NK-92 (cell line): ENCODE data around the gene TBL1X.
"Not testable (repeated sequence)": the region's sequence is repeated elsewhere in the genome, so short reads cannot be mapped to it uniquely, and the experiment has no call there.

ENCODE experiments used
- DNase-seq: peaks from one replicate; lab custom pipeline; 2025; ENCODE audit not compliant: unreplicated experiment; lab: John Stamatoyannopoulos, UW

Gene TBL1X

DNA sequence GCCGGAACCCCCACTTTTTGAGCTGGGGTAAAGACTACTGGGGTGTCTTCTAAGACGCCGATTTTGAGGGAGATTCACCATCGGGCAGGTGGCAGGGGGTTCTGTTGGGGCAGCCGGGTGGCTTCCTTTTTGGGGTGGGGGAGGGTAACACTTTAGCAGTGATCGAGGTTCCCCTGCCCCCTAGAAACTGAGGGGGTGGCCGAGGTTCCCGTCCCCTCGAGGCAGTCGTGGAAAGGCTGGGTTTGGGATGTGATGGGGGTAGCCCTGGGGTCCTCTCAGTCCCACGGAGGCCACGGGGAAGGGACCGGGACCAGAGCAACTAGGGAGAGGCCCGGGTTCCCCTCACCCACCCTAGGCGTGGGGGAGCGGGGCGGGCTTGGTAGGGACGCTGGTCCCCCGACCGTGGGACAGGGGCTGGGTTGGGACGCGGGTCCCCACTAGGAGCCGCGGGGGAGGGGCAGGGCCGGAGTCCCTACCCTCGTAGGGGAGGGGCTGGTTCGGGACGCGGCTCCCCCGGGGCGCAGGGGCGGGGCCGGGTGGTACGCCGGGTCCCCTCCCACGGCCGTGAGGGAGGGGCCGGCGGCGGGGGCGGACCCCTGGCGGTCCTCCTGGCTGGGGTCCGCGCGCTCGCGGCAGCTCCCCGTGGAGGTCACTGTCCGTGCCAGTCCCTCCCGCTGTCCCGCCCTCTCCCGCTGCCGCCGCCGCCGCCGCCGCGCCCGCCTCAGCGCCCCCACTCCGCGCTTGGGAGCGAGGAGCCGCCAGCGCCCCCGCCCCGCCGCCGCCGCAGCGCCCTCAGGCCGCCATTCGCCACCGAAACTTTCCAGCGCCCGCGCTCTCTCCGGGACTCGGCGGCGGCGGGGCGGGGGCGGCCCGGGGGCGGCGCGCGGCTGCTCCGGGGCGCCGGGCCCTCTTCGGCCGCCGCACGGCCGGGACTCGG, at the start of gene TBL1X:
Gene TBL1X (plus strand): TSS at position 624 of the 937 bp plus-strand sequence. CDS start 188,529 bp downstream, outside the sequence.
- no peak for DNase-seq

DNA sequence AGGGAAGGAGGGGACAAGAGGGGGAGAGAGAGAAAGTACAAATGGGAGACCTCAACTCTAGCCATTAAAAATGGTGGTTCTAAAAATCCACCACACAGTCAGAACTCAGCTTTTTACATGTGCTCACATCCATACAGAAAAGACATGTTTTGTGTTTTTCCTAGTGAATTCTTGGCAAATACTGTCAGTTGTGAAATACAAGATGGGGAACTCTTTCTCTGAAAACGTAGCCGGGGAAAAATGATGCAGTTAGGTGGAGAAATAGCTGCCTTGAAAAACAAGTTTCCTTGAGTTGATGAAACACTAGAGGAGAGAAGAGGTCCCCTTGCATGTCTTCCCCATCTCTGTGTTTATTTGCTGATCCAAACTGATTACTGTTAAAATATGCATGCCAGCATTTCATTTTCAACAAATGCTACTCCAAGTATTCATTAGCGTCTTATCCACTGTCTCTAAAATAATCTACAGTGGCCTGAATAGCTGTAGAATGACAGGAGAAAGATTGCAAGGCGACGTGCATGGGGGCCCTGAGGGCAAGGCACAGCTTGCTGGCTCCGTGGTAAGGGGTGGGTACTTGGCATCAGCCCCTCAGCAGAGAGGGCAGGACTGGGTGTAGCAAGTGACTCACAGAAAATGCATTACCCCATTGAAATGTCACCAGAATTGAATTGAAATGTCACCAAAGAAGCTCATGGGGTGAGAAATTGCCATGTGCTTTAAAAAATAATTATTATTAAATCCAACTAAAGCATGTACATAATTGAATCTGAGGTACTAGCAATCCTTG, 48.1 kb upstream of the TBL1X start:
- no peak for DNase-seq

DNA sequence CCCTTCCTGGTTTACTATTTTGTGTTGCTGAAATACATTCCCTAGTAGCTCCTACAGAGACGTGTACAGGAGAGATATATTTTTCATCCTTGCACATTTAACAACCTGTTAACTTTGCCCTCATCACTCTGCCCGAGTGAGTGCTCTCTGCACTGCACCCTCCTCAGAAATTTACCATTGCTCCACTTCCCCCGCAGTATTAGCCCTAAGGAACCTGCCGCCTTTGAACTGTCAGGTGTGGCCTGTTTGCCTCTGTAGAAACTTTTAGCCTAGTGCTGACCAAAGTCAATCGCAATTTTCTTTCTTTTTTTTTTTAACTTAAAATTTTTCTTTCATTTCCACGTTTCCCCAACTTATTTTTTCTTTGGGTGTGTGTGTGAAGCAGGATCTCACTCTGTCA, 46.6 kb upstream of the TBL1X start:
- DNase-seq: no peak

DNA sequence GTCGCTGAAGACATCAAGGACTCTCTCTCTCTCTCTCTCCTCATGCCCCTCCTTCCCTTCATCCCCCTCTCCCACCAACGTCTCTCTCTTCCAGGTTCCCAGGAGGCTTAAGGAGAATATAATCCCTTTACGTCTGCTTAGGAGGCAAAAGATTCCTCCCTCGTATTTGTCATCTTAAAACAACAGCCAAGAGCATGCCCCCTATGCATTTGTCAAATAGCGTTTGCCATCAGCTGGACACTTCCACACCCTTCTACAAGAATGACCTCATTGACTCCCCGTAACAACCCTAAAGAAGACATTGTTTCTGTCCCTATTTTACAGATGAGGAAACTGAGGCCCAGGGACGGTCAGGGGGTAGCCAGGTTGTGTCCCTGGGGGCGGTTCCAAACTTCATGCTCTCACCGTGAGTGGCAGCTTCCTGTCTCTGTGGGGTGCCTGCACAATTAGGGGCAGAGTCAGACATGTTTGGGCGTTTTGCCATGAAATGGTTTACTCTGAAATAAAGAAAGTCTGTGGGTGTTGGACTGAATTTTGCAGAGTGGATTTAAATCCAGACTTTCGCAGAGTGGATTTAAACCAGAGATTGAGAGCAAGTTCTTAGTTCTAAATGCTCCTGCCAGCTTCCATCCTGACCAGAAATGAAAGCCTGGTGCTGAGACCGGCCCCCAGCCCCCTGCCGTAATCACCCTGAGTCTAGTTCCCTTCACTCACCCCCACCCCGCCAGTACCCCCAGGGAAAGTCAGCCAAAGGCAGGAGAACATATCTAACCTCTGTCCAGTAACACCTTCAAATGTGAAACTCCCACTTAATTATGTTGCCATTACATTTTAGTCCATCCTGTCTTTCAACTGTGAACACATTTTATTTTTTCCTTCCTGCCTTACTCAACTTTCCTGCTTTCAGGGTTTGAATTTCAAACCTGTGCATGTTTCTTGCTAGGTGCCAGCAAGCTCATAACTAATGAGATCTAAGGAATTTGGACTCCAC, 44.3 kb upstream of the TBL1X start:
- DNase-seq: no peak

DNA sequence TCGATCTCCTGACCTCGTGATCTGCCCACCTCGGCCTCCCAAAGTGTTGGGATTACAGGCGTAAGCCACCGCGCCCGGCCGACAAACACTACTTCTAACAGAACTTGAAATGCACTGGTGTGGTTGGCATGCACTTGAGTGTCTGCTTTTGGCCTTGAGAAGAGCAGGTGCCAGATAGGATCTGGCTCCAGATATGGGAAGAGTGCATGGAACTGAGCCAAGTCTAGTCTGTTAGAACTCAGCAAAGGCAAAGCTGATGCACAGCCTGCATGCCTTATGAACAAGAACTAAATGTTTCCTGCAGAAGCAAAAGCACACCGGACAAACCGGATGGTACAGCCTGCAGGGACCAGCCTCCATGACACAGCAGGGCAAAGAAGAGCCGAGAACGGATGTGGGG, 35.1 kb upstream of the TBL1X start:
- DNase-seq: no peak

DNA sequence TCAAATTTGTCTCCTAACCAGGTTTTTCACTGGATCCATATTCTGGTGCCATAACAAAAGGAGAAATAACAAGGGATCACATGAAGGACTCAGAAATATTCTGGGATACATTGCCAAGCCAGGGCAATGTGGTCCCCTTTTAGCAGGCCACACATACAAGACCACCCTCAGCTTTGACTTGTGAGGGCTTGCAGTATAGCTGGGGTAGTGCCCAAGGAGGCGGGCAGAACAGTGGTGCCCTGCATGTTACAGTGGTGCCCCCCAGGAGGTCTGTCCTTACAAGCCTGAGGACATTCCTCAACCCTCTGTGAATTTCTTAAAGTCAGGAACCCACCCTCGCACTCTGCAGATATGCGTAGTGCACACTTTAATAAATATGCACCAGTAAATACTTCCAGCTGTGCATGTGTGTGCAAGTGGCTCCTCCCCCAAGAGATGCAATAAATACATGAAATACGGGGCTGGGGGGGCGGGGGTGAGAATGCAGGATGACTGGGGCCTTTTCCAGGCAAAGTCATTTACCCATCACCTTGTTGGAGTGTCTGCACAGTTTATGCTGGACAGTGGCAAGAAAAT, 34.4 kb upstream of the TBL1X start:
- no peak for DNase-seq

DNA sequence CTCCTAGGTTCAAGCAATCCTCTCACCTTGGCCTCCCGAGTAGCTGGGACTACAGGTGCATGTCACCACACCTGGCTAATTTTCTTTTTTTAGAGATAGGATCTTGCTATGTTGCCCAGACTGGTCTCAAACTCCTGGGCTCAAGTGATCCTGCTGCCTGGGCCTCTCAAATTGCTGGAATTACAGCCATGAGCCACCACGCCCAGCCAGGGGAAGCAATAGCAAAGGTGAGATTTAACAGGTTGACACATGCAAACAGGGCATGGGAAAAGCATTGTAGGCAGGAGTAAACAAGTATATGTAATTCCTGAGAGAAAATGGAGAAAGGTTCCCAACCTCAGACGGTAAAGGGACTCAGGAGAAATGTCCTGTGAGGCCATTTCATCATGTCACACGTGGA, 33.6 kb upstream of the TBL1X start:
- DNase-seq: no peak

DNA sequence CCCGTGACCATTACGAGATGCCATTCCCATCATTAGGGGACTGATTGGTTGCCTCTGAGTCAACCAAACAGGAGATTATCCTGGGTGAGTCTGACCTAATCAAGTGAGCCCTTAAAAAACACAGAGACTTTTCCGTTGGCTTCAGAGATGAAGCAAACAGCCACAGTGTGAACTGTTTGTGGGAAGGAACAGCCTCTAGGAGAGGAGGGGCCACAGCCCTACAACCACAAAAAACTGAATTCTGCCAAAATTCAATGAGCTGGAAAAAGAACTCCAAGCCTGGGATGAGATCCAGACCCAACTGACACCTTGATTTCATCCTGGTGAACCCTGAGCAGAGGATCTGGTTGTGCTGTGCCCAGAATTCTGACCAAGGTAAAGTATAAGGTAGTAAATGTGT, 31.3 kb upstream of the TBL1X start:
- DNase-seq: no peak

DNA sequence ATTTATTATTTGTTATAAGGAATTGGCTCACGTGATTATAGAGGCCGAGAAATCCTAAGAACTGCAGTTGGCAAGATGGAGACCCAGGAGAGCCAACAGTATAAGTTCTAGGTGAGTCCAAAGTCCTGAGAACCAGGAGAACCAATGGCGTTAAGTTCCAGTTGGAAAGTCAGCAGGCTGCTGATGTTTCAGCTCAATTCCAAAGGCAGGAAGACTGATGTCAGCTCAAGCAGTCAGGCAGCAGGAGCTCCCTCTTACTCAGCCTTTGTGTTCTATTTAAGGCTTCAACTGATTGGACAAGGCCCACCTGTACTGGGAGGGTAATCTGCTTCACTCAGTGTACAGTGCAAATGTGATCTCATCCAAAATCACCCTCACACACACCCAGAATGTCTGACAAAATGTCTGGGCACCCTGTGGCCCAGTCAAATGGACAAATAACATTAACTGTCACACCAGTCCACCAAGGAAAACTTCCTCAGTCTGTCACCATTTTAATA, 30.8 kb upstream of the TBL1X start:
- no peak for DNase-seq

DNA sequence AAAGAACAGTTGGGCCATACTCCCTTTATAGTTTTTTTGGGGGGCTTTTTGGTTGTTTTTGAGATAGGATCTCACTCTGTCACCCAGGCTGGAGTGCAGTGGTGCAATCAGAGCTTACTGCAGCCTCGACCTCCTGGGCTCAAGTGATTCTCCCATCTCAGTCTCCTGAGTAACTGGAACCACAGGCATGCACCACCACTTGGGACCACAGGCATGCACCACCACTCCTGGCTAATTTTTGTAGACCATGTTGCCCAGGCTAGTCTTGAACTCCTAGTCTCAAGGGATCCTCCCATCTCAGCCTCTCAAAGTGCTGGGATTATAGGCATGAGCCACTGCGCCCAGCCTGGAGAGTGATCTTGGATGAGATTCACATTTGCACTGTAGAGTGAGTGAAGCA, 29.8 kb upstream of the TBL1X start:
- DNase-seq: not testable (repeated sequence)

DNA sequence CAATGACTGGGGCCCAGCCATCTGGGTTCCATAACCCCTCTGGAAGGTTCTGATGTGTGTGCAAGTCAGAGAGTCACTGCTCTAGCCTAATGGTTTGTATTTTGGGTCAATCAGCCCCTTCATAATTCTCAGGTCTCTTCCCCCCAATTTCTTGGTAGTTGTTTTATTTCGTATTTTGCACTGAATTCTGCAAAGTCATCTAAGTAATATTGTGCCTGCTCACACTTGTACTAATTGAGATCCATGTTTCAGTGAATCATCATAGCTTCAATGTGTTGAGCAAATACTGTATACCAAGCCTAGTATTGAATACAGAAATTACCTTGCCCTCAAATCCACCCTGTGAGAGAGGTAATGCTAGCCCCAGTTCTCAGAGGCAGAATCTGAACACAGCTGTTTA, 28.0 kb upstream of the TBL1X start:
- DNase-seq: no peak

DNA sequence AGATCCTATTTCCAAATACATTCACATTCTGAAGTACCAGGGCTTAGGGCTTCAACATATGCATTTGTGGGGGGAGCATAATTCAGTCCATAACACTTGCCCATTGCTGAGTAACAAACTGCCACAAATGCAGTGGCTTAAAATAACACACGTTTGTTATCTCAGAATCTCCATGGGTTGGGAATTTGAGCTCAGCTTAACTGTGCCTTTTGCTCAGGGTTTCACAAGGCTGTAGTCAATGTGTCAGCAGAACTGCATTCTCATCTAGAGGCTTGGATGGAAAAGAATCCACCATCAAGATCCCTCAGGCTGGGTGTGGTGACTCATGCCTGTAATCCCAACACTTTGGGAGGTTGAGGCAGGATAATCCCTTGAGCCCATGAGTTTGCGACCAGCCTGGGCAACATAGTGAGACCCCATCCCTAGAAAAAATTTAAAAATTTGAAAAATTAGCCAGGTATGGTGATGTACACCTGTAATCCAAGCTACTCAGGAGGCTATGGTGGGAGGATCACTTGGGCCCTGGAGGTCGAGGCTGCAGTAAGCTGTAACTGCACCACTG, 25.8 kb upstream of the TBL1X start:
- DNase-seq: no peak

DNA sequence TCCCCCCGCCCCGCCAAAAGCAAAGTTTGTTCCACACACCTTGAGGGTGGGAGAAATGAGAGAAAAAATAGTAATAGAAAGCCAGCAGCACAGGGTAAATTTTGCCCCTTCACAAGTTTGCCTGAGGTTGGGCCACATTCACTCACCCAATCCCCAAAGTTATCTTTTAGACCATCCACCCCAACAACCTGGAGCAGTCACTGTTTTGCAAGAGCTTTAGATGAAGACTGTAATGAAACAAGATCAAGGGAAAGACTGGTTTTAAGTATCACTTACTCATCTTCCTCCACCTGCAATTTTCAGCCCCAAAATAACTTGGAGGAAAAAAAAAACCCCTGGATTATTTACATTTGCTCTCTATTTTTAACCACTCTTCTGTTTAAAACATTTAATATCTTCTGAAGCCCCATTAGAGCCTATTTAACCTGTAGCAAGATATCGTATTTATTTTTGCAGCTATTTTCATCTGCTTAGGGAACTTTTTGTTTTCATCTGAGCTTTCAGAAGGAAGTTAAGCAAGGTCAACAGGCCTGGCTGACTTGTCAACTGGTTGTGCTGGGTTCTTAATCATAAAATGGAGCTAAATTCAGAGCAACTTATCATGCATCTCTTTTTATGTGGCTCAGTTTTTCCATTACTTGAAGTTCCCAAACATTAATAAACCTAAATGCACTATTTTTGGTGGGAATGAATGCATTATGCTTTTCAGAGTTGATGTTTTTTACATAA, 24.6 kb upstream of the TBL1X start:
- no peak for DNase-seq

DNA sequence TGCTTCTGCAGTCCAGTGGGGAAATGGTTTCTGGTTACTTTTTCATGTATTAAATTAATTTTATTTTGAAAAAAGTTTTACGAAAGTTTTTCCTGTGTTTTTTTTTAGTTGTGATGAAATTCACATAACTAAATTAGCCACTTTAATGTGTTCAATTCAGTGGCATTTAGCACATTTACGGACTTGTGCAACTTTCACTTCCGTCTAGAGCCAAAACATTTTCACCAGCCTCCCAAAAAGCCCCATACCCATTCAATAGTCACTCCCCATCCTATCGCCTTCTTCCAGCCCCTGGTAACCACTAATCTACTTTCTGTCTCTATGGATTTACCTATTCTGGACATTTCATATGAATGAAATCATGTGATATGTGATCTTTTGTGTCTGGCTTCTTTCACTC, 22.8 kb upstream of the TBL1X start:
- DNase-seq: no peak

DNA sequence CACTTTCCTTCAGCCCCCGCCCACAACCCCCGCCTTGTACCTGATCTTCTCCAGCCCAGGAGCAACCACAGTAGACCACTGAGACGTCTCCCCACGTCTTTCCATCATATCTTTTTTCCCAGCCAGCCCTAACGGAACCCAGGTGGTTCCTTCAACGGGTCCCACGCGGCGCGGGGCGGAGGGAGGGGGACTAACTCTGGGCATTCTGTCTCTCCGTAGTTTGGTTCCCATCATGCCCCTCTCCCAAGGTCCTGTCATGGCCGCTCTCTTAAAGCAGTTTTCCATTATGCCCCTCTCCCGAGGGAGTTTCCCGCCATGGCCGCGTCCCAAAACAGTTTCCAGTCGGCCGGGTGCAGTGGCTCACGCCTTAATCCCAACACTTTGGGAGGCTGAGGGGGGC, 21.5 kb upstream of the TBL1X start:
- DNase-seq: no peak

DNA sequence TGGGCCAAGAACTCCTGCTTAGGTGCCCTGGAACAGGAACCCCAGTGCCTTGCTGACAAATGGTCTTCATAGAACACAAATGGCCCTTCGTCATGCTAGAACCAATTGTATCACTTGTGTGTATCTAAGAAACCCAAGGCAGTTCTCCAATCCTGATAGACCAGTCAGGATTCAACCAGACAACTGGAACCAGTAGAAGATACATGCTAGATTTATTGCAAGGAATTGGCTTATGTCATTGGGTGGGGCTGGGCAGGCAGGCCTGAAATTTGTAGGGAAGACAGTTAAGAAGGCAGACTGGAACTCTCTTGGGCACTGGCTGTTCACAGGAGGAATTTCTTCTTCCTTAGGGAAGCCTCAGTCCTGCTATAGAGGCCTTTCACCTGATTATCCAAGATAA, 17.0 kb upstream of the TBL1X start:
- DNase-seq: no peak

DNA sequence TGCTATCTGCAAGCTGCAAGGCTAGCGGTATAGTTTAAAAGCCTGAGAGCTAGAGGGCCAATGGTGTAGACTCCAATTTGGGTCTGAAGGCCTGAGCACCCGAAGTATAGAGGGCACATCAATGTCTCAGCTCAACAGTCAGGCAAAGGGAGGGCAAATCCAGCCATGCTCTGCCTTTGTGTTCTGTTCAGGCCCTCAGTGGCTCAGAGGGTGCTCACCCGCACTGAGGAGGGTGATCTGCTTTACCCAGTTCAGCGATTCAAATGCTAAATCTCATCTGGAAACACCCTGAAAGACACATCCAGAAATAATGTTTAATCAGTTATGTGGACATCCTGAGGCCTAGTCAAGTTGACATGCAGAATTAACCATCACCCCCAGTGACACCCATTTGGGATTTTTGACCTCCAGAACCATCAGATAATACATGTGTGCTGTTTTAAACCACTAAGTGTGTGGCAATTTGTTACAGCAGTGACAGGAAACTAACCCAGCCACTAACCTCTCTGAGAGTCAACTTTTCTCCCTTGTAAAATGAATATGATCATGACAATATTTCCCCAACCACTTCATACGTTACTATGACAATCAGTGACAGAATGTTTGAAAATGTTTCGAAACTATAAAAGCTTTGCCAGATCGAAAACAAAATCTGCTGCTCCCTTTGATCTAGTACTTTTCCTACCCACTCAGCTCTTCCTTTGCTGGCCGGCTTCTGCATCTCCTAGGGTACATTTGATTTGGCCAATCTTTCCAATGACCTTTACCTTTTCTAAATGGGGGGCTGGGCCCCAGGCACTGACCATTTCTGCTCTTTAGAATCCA, 8.4 kb upstream of the TBL1X start:
- no peak for DNase-seq

DNA sequence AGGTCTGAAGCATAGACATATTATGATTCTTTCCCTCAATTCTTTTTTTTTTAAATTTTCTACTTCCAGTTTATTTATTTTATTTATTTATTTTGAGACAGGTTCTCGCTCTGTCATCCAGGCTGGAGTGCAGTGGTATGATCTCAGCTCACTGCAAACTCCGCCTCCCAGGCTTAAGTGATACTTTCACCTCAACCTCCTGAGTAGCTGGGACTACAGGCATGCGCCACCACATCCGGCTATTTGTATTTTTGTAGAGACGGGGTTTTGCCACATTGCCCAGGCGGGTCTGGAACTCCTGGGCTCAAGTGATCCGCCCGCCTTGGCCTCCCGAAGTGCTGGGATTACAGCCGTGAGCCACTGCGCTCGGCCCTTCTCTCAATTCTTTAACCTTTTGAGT, 6.8 kb upstream of the TBL1X start:
- DNase-seq: not testable (repeated sequence)
